CD4-positive, alpha-beta T cell treated with Interferon gamma for 1 hour (primary cell): ENCODE results near the gene ATG3.
A peak's percentile ranks its signal among the peaks of the same experiment; 100 is the strongest.
"Not testable (repeated sequence)": the region's sequence is repeated elsewhere in the genome, so short reads cannot be mapped to it uniquely, and the experiment has no call there.

Experiments
- DNase-seq: peaks from one replicate; pipeline ENCODE4 v3.0.0-alpha.2; 2020

Gene ATG3

DNA sequence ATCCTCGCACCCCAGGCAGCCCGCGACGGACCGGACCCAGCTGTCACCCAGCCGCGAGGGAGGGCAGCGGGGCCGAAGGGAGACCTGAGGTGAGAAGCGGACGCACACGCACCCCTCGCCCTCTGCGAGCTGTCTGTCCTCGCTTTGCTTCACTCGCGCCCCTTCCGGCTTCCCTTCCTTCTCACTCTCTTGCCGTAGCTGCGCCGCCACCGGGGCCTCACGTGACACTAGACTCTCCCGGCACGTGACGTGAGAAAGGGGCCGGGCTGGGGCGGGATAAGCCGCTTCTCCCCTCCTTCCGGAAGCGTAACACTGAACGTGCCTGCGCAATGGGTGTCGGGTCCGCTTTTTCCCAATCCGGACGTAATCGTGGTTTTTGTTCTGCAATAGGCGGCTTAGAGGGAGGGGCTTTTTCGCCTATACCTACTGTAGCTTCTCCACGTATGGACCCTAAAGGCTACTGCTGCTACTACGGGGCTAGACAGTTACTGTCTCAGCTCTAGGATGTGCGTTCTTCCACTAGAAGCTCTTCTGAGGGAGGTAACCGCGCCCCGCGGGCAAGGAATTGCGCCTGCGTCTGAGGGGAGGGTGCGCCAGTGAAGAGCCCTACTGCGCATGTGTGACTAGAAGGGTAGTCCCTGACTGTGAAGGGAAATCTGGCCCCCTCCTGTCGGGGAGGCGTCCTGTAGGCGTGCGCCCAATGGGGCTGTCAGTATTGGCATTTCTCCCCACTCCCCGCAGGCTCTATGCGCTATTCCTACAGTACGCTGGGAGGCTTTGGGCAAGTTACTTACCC lies at the start of gene ATG3, which contains the start of gene SLC35A5:
TSS of gene ATG3 (minus strand) at position 229 of the 796 bp plus-strand sequence. CDS start 434 bp downstream, outside the sequence.
TSS of gene SLC35A5 (plus strand) at position 312 of the 796 bp plus-strand sequence. CDS start 1,359 bp downstream, outside the sequence.
- DNase-seq, result peak; percentile 98

DNA sequence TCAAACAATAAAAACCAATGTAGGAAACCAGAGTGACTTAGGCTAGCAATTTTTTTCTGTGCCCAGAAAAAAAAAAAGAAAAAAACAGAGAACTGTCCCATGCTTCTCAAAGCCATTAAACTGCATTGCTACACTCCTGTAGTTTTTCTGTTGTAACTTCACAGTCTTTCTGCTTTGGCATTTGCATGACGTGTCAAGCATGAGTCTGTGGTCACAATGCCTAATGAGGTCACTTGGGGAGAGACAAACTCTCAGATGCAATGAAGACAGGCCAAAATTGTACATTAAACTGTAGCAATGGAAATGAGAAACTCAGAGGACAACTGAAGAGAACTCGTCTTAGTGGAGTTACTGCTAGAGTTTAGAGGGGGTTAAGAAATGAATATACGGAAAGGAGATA lies 48.4 kb upstream of the ATG3 start:
- no peak for DNase-seq

DNA sequence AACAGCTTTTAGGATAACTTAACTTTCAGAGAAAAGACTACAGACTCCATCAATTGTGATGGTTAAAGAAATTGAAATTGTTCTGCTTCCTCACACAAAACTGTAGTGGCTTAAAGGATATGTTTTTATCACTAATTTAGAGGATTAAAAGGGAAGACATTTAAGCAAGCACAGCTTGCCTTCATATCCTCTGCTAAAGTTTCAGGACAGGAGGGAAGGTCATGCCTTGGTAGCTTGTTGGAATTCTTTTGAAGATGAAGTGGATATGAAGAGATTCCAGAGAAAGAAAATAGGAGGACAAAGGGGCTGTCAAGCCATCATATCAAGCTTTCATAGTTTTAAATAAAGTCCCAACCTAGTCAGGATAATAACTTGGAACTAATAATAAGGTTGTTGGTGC lies 46.1 kb upstream of the ATG3 start:
- no peak for DNase-seq

DNA sequence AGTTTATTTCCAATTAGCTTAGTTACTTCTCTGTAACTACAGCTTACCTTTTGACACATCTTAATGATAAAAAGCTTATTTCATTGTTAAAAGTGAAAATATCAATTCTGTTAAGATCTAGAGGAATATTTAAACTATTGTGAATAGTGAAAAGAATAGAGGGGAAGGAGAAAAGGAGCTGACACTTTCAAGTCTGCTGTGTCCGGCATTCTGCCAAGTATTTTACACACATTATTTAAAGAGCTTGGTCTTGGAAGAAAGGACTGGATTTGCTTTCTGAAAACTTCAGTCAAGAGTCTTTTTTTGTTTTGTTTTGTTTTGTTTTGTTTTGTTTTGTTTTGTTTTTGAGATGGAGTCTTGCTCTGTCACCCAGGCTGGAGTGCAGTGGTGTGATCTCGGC lies 44.3 kb upstream of the ATG3 start:
- DNase-seq, result no peak

DNA sequence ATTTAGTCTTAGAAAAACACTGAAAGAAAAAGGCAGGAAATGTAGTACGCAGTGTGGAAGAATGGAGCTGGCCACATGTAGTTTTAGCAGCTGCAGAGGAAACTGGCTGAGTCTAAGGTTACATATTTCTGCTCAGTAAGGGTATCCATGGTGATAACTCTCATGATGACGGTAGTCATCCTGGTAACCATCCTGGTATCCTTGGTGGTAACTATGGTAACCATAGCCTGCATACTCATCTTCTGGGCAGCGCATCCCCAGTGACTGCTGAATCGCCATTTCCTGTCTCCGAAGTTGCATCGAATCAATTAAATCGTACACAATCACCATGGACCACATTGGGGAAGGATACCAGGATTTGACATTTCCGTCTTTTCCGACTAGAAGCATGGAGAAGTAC lies 43.5 kb upstream of the ATG3 start:
- DNase-seq, result no peak

- DNase-seq, result no peak
Observed at GRCh38 chr3:112604536-112604935, 42.8 kb upstream of the ATG3 start.

DNA sequence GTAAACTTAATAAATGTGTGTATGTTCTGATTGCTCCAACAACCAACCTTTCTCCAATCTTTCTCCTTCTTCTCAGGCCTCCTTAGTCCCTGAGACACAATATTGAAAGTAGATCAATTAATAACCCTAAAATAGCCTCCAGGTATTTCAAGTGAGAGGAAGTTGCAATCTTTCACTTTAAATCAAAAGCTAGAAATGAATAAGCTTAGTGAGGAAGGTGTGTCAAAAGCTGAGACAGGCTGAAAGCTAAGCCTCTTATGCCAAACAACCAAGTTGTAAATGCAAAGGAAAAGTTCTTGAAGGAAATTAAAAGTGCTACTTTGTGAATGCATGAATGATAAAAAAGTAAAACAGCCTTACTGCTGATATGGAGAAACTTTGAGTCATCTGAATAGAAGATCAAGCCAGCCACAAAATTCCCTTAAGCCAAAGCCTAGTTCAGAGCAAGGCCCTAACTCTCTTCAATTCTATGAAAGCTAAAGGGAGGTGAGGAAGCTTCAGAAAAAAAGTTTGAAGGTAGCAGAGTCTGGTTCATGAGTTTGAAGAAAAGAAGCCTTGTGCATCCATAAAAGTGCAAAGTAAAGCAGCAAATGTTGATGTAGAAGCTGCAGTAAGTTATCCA lies 40.6 kb upstream of the ATG3 start:
- no peak for DNase-seq

- no peak for DNase-seq
Observed at GRCh38 chr3:112598731-112599130, 37.0 kb upstream of the ATG3 start.

- DNase-seq, result no peak
Observed at GRCh38 chr3:112597945-112598344, 36.2 kb upstream of the ATG3 start.

- DNase-seq, result no peak
Observed at GRCh38 chr3:112594856-112595255, 33.1 kb upstream of the ATG3 start.

GRCh38 chr3:112593258-112593657 lies 31.5 kb upstream of the ATG3 start:
- DNase-seq, result no peak

GRCh38 chr3:112587336-112587735 lies 25.6 kb upstream of the ATG3 start:
- no peak for DNase-seq

GRCh38 chr3:112585782-112586181 lies 24.0 kb upstream of the ATG3 start:
- no peak for DNase-seq

DNA sequence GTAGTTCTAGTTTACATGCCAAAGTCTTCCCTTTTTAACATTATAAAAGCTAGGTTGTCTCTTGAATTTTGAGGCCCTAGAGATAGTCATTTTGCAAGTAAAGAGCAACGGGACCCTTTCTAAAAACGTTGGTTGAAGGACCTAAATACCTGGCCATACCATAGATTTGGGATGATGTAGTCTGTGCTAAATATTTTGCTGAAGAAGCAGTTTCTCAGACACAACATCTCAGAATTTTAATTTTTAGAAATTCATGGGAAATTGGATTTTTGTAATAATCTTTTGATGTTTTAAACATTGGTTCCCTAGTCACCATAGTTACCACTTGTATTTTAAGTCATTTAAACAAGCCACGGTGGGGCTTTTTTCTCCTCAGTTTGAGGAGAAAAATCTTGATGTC lies 21.3 kb upstream of the ATG3 start:
- DNase-seq, result no peak

- DNase-seq, result no peak
Observed at GRCh38 chr3:112582244-112582874, 20.6 kb upstream of the ATG3 start.

DNA sequence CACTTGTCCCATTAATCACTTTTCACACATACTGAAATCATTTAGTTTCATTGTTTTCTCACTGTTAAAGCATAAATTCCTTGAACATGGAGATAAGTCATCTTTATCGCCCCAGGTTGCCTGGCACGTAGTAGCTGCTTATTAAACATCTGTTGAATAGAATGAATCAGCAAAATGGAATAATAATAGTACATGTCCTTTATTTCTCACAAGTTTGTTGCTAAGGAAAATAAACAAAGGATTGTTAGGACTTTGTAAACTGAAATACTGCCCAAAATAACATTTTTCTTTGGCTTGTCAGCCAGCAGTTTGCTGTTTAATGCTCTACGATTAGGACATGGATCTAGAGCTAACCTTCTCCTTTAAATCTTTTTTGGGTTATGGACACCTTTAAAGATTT lies 17.9 kb upstream of the ATG3 start:
- DNase-seq, result no peak

DNA sequence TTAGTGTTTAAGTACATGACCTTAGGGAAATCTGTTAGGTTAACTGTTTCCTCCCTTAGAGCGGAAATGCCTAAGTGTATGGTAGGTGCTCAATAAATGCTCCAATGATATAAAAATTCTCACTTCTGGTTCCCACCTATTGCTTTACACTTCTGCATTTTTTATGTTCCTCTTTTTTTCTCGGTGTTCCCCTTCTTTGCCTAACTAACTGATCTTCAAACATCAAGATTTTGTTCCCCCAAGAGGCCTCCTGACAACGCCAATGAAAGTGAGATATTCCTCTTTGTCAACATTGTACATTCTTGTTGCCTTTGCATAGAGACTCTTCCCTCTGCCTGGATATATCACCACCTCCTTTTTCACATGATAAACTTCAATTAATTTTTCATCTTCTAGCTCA lies 17.5 kb upstream of the ATG3 start:
- no peak for DNase-seq

- no peak for DNase-seq
Observed at GRCh38 chr3:112572701-112573100, 10.9 kb upstream of the ATG3 start.

GRCh38 chr3:112569265-112569664 lies 7.5 kb upstream of the ATG3 start:
- no peak for DNase-seq

DNA sequence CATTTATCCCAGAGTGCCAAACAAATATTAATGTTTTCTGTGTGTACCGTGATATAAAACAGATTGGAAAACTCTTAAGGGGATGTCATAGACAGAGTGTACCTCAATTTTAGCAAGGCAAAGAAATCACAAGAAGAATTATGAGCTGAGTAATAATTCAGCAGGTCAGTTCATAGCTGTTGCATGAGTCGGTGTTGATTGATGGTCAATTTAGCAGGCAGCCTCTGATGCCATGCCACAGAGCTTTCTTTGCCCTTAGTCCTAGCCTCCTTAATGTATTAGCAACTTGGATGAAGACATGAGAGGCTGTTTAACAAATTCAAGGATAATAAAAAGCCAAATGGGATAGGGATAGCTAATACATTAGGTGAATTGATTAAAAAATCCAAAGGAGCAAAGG lies 6.9 kb upstream of the ATG3 start:
- no peak for DNase-seq

DNA sequence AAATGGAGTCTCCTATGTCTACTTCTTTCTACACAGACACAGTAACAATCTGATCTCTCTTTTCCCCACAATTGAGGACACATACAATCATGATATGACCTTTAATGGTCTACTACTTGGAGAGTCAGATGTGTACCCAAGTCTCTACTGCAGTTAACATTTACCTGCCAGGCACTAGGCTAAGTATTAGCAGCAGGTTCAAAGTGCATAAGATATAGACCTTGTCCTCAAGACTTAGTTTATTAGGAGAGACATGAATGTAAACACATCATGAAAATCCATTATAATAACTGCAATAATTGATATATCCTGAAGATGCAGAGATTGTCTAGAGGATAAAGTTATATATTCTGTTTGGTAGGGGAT lies 3.2 kb upstream of the ATG3 start:
- DNase-seq, result no peak

DNA sequence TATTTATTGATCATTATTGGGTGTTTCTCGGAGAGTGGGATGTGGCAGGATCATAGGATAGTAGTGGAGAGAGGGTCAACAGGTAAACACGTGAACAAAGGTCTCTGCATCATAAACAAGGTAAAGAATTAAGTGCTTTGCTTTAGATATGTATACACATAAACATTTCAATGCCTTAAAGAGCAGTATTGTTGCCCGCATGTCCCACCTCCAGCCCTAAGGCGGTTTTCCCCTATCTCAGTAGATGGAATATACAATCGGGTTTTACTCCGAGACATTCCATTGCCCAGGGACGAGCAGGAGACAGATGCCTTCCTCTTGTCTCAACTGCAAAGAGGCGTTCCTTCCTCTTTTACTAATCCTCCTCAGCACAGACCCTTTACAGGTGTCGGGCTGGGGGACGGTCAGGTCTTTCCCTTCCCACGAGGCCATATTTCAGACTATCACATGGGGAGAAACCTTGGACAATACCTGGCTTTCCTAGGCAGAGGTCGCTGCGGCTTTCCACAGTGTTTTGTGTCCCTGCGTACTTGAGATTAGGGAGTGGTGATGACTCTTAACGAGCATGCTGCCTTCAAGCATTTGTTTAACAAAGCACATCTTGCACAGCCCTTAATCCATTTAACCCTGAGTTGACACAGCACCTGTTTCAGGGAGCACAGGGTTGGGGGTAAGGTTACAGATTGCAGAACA lies 2.6 kb upstream of the ATG3 start:
- not testable (repeated sequence) for DNase-seq

- DNase-seq, result no peak
Observed at GRCh38 chr3:112561484-112561733, 353 bp downstream of the ATG3 start.
